Parathyroid adenoma (tissue), 2 donors: ENCODE data around the gene MAGI1.

Experiments used
- H2AFZ ChIP-seq: fragments of 300-600 bp; sonication (generic); one replicate; pipeline ENCODE4 v1.7.0; 2017; ENCODE audit warnings: antibody characterized with exemption, mild to moderate bottlenecking
- H3K27ac ChIP-seq: fragments of 300-600 bp; sonication (generic); one replicate; pipeline ENCODE4 v1.7.0; 2017
- H3K27me3 ChIP-seq: fragments of 300-600 bp; sonication (generic); one replicate; pipeline ENCODE4 v1.7.0; 2017; ENCODE audit warnings: low read length; ENCODE audit not compliant: control insufficient read depth, insufficient read depth
- H3K36me3 ChIP-seq: fragments of 300-600 bp; sonication (generic); one replicate; pipeline ENCODE4 v1.7.0; 2017; ENCODE audit warnings: low read length; ENCODE audit not compliant: control insufficient read depth, insufficient read depth
- H3K4me1 ChIP-seq: fragments of 300-600 bp; sonication (generic); one replicate; pipeline ENCODE4 v1.7.0; 2017; ENCODE audit warnings: control low read depth
- H3K4me2 ChIP-seq: fragments of 300-600 bp; sonication (generic); one replicate; pipeline ENCODE4 v1.7.0; 2017; ENCODE audit warnings: low read length
- H3K4me3 ChIP-seq: fragments of 300-600 bp; sonication (generic); one replicate; pipeline ENCODE4 v1.7.0; 2017; ENCODE audit warnings: low read depth, low read length
- H3K79me2 ChIP-seq: fragments of 300-600 bp; sonication (generic); one replicate; pipeline ENCODE4 v1.7.0; 2017; ENCODE audit warnings: control low read depth
- H3K9ac ChIP-seq: fragments of 300-600 bp; sonication (generic); one replicate; pipeline ENCODE4 v1.7.0; 2017; ENCODE audit warnings: mild to moderate bottlenecking
- H3K9me3 ChIP-seq: fragments of 300-600 bp; sonication (generic); one replicate; pipeline ENCODE4 v1.7.0; 2017; ENCODE audit warnings: low read length; ENCODE audit not compliant: control insufficient read depth
- TF ChIP-seq, protein P1 (sequence below): fragments of 300-600 bp; sonication (generic); IDR thresholded peaks from one replicate; pipeline ENCODE4 v1.7.0; 2017; ENCODE audit warnings: antibody characterized with exemption, mild to moderate bottlenecking
- donor health status: primary hyperparathyroidism.

The MAGI1 gene

DNA sequence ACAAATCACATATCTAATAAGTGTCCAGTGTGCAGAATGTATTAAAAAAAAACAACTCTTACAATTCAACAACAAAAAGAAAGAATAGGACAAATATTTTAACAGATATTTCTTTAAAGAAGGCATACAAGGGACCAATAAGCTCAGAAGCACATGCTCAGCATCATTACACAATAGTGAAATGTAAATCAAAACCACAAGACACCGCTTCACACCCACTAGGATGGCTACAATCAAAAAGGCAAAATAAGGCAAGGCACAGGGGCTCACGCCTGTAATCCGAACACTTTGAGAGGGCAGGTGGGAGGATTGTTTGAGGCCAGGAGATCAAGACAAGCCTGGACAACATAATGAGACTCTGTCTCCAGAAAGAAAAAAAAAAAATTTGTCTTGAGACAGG is 255.6 kb downstream of the MAGI1 start:
- H3K27ac ChIP-seq: no peak overlapping the region
- no peak overlapping the region for H3K4me3 ChIP-seq
- TF ChIP-seq, protein P1, sequence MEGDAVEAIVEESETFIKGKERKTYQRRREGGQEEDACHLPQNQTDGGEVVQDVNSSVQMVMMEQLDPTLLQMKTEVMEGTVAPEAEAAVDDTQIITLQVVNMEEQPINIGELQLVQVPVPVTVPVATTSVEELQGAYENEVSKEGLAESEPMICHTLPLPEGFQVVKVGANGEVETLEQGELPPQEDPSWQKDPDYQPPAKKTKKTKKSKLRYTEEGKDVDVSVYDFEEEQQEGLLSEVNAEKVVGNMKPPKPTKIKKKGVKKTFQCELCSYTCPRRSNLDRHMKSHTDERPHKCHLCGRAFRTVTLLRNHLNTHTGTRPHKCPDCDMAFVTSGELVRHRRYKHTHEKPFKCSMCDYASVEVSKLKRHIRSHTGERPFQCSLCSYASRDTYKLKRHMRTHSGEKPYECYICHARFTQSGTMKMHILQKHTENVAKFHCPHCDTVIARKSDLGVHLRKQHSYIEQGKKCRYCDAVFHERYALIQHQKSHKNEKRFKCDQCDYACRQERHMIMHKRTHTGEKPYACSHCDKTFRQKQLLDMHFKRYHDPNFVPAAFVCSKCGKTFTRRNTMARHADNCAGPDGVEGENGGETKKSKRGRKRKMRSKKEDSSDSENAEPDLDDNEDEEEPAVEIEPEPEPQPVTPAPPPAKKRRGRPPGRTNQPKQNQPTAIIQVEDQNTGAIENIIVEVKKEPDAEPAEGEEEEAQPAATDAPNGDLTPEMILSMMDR: no peak
- H3K36me3 ChIP-seq: no peaks in the 10 kb centered on the region
- H3K79me2 ChIP-seq: peaks cover 6% of the 10 kb centered on the region
- no peak overlapping the region for H2AFZ ChIP-seq
- H3K27me3 ChIP-seq: no peaks in the 10 kb centered on the region
- no peak overlapping the region for H3K9ac ChIP-seq
- no peaks in the 10 kb centered on the region for H3K9me3 ChIP-seq
- H3K4me1 ChIP-seq: peaks cover 4% of the 10 kb centered on the region
- no peak overlapping the region for H3K4me2 ChIP-seq

DNA sequence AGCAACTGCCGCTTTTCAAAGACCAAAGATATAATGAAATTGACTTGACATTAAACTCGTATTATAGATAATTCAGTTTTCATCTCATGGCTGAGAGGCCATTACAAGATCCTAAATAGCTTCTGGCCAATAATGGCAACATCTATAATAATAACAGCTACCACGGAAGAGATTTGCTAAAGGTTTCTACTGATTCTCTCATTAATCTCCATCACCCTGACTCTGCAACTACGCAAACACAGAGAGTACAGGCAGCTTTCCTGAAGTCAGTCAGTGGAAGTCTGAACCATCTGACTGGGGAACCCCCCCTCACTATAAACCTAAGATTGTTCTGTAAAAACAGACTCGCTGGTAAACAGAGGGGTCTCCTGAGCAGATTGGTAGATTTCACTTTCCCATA is 257.1 kb downstream of the MAGI1 start:
- TF ChIP-seq, protein P1: no peak
- H3K4me3 ChIP-seq: no peak overlapping the region
- H3K27ac ChIP-seq: no peak overlapping the region
- no peaks in the 10 kb centered on the region for H3K4me1 ChIP-seq
- H3K36me3 ChIP-seq: no peaks in the 10 kb centered on the region
- peaks cover 6% of the 10 kb centered on the region for H3K79me2 ChIP-seq
- no peak overlapping the region for H3K9ac ChIP-seq
- no peaks in the 10 kb centered on the region for H3K9me3 ChIP-seq
- no peak overlapping the region for H3K4me2 ChIP-seq
- no peaks in the 10 kb centered on the region for H3K27me3 ChIP-seq
- H2AFZ ChIP-seq: no peak overlapping the region

DNA sequence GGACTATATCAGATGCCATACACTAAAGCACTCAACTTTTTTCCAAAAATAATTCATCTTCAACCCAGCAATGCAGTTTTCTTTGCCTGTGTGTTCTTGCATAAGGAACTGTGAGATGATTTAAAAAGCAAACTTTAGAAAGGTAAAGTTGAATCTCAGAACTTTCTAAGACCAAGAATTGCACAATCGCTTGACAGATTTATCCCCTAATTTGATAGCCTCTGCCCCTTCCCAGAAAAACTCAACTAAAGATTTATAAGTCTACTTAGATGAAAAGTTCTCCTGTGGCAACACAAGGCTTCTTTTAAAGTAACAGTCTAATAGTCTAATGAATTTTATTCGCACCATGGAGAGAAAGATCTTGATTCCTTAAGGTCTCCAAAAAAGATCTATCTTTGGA is 259.3 kb downstream of the MAGI1 start:
- H3K27ac ChIP-seq: no peak overlapping the region
- H2AFZ ChIP-seq: no peak overlapping the region
- H3K36me3 ChIP-seq: no peaks in the 10 kb centered on the region
- TF ChIP-seq, protein P1: no peak
- no peak overlapping the region for H3K4me2 ChIP-seq
- H3K4me1 ChIP-seq: no peaks in the 10 kb centered on the region
- H3K27me3 ChIP-seq: no peaks in the 10 kb centered on the region
- peaks cover 3% of the 10 kb centered on the region for H3K79me2 ChIP-seq
- H3K4me3 ChIP-seq: no peak overlapping the region
- H3K9ac ChIP-seq: no peak overlapping the region
- no peaks in the 10 kb centered on the region for H3K9me3 ChIP-seq

DNA sequence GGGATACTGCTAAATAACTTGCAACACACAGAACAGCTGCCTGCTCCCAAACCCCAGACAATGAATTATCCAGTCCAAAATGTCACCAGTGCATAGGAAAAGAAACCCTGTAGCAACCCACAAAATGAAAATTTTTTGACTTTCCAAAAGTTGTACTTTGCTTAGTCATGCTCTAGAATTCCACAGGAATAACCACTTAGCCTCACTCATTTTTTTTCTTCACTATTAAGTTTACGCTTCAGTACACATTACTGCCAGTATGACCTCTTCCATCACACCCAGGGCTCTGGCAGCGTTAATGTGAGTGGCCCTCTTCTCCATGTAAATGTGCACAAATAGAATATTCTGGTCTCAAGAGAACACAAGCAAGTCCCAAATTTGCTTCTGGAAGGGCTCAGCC is 259.8 kb downstream of the MAGI1 start:
- no peak overlapping the region for H3K27ac ChIP-seq
- no peak overlapping the region for H2AFZ ChIP-seq
- no peak overlapping the region for H3K9ac ChIP-seq
- peaks cover under 1% of the 10 kb centered on the region for H3K79me2 ChIP-seq
- H3K4me3 ChIP-seq: no peak overlapping the region
- H3K9me3 ChIP-seq: no peaks in the 10 kb centered on the region
- TF ChIP-seq, protein P1: no peak
- H3K4me2 ChIP-seq: no peak overlapping the region
- H3K27me3 ChIP-seq: no peaks in the 10 kb centered on the region
- H3K4me1 ChIP-seq: no peaks in the 10 kb centered on the region
- no peaks in the 10 kb centered on the region for H3K36me3 ChIP-seq

DNA sequence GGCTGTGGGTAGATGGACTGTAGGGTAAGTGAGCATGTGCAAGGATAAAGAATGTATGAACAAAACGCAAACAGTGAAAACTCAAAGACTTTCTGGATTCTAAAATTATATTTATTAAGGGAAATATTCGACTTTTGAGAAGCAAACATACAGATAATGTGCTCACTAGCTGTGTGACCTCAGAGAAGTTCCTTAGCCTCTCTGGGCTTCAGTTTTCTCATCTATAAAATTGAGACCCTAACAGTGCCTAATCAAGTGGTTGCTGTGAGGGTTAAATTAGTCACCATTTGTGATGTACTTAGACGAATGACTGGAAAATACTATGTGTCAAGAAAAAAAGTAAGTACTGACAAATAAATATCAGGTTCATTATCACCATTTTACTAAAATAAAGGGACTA is 261.7 kb downstream of the MAGI1 start:
- Histone ChIP-seq H3K4me3 (no peak overlapping the region), H3K9me3 (no peaks in the 10 kb centered on the region), H3K79me2 (no peaks in the 10 kb centered on the region), H3K9ac (no peak overlapping the region), H3K4me1 (no peaks in the 10 kb centered on the region), H2AFZ (no peak overlapping the region), H3K4me2 (no peak overlapping the region), H3K36me3 (no peaks in the 10 kb centered on the region), H3K27ac (no peak overlapping the region), H3K27me3 (no peaks in the 10 kb centered on the region)
- TF ChIP-seq, protein P1: no peak
